ENCODE results near the gene GKAP1.

GRCh38 chr9:83792746-83793145 is 24.8 kb downstream of the GKAP1 start:
- TF ChIP-seq CTCF (optimal IDR thresholded peaks at IDR 0.05 in 1 of 3, IDR thresholded peaks at IDR 0.05 in 1 of 3, conservative IDR thresholded peaks at IDR 0.05 in 1 of 3; ENCODE audit: extremely low read depth in 1 of 3, insufficient read depth in 2 of 3, low read length in 3 of 3): no peak
- TF ChIP-seq EZH2 (IDR thresholded peaks at IDR 0.05; ENCODE audit: low read length): no peak
